GM12801 (cell line): ENCODE data around the gene GON7.

Experiments
- TF ChIP-seq, protein P1 (sequence below): IDR thresholded peaks from one replicate; pipeline ENCODE4 v1.5.1; 2011; ENCODE audit warnings: control low read depth; ENCODE audit not compliant: insufficient read length; ENCODE audit errors: extremely low read depth

GON7 gene

DNA sequence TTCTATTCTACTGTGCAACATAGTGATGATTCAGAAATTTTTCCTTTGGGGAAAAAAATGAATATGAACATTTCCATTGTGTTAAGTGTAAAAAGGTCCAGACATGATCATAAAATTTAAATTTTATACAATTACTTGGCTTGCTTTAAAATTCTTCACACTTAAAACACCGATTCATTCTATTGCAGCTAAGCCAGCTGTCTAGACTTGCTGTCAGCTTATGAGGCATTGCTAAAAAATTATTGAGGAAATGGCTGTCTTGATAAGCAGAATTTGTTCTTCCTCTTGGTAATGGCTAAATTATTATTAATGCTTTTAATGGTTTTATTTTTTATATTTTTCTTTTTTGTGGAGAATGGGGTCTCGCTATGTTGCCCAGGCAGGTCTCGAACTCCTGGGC, 19.9 kb downstream of the GON7 start:
- TF ChIP-seq, protein P1, sequence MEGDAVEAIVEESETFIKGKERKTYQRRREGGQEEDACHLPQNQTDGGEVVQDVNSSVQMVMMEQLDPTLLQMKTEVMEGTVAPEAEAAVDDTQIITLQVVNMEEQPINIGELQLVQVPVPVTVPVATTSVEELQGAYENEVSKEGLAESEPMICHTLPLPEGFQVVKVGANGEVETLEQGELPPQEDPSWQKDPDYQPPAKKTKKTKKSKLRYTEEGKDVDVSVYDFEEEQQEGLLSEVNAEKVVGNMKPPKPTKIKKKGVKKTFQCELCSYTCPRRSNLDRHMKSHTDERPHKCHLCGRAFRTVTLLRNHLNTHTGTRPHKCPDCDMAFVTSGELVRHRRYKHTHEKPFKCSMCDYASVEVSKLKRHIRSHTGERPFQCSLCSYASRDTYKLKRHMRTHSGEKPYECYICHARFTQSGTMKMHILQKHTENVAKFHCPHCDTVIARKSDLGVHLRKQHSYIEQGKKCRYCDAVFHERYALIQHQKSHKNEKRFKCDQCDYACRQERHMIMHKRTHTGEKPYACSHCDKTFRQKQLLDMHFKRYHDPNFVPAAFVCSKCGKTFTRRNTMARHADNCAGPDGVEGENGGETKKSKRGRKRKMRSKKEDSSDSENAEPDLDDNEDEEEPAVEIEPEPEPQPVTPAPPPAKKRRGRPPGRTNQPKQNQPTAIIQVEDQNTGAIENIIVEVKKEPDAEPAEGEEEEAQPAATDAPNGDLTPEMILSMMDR, result no peak

DNA sequence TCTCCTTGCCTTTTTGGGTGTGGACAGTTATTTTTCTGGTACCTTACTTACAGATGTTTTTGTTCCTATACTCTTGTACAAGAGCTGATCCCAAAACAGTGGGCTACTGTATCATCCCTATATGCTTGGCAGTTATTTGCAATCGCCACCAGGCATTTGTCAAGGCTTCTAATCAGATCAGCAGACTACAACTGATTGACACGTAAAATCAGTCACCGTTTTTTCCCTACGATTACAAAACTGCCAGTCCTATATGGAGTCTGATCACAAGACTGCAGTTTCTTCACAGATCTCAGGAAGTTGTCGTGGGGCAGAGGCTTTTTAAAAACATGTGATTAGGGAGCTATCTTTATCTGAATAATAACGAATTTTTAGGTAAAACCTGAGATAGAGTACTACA, 20.4 kb downstream of the GON7 start:
- TF ChIP-seq, protein P1, result no peak

DNA sequence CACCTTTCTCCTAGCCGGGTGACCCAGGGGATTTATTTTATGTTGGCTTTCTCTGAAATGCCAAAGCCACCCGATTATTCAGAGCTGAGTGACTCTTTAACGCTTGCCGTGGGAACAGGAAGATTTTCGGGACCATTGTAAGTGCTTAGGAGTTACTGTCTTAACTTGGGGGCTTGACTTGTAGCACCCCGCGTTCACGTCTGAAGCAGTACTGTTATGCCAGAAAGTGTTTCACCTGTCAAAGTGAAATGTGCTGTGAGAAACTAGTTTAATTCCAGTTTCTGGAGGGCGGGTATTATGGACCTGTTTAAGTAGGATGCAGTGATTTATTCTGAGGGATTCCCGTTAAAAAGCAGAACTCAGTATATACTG, 21.5 kb downstream of the GON7 start:
- TF ChIP-seq, protein P1, result no peak

DNA sequence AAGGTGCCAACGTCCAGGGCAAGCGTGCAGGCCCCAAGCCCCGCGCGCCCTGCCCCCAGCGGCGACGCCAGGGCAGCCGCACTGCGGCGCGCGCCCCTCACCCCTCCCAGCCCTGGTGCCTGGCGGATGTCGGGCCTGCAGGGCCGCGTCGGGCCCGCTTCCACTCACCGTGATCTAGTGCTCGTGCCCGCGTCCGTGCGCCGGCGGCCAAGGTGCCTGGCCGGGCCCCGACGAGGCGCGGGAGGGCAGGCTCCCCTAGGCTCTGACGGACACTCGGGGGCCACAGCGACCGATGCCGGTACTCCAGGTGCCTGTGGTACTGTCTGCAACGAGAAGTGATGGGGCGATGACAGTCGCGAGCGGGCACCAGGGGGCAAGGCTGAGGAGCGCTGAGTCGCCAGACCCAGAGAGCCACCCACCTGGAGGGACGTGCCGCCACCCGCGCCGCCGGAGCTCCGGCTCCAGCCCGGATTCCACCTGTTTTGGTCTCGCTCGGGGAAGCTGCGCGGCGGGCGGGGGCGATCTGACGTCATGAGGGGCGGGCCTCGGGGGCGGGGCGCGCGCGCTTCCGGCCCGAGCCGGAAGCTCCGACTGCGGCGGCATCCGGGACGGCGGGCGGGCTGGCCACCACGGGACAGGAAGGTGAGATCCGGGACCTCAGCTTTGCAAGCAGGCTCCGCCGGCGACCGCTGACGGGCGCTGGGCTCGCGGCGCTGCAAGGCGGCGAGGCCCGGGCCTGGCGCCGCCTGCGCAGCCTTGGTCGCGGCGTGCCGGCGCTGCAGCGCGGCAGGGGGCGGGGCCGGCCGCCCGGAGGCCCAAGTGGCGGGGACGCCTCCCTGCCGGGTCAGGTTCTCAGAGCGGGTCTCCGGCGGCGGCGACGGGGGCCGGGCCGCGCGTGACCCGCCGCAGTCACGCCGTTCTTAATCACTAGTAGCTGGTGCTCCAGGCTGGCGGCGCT, 22.2 kb downstream of the GON7 start, which contains the start of the genes LYSET and MOAP1:
LYSET (plus strand) TSS at position 927 of the 958 bp plus-strand sequence. CDS start 89 bp downstream, outside the sequence.
MOAP1 (minus strand) TSS at position 507 of the 958 bp plus-strand sequence. CDS start 655 bp downstream, outside the sequence.
- TF ChIP-seq, protein P1, result no peak

DNA sequence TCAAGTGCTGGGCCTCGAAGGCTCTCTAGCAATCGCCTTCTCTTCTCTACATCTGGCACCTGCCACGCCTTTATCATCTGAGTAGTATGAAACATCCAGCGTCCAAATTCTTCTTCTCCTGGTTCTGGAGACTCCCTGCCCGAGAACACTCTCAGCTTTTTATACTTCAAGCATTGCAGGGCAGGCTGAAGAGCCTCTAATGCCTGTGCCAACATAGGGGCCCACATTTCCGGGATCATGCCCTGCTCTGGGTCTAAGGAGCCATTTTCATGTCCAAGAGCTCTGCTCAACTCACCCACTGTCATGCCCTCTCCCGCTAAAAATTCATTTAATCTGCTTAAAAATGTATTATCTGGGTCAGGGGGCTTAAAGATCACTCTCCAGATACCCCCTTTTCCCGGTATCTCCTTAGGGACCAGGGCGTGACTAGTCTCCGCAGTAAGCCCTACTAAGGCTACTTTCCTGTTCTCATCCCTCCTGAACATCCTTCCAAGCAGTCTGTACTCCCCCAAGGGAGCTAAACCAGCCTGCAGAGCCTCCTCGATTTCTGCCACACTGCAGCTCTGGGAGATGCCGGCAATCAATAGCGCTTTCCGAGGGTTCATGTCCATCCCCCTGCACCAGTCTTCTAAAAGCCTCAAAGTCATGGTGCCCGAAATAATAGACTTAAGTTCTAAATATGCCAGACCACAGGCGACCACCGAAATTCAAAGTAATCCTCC, 23.1 kb downstream of the GON7 start:
- TF ChIP-seq, protein P1, result no peak

DNA sequence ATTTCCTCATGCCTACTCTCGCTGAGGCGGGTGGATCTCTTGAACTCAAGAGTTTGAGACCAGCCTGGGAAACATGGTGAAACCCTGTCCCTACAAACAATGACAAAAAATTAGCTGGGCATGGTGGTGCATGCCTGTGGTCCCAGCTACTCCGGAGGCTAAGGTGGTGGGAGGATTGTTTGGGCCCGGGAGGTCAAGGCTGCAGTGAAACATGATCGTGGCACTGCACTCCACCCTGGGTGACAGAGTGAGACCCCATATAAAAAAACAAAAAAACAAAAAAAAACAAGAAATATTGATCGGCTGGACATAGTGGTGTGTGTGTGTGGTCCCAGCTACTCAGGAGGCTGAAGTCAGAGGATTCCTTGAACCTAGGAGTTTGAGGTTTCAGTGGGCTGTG, 31.4 kb downstream of the GON7 start:
- TF ChIP-seq, protein P1, result no peak

DNA sequence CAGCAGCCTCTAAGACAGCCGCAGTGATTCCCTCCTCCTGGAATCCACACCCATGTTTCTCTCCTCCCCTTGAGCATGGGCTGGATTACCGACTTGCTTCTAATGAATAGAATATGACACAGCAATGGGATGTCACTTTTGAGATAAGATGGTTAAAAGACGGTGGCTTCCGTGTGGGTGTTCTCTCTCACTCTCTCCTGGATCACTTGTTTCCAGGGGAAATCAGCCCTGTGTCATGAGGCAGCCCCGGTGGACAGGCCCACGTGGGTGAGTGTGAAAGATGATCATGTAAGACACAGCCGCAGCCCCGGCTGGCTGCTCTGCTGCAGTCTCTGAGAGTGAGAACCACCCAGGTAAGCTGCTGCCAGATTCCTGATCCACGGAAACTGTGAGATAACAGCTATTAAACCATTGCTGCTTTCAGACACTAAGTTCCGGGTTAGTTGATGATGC, 32.9 kb downstream of the GON7 start:
- TF ChIP-seq, protein P1, result no peak
